Thoracic aorta (tissue), 2 donors: ENCODE measurements around the gene PPM1H. TPM values are rescaled to one million over a fixed set of nuclear protein-coding genes. Genes with fewer than 3 reads are reported as not detected.

Experiments used
- ATAC-seq: fragments of 150-250 bp; one replicate; pipeline ENCODE4 v1.8.0; 2017; ENCODE audit warnings: low read depth; ENCODE audit not compliant: insufficient number of reproducible peaks, low FRiP score
- DNase-seq: peaks from one replicate; pipeline ENCODE4 v3.0.0-alpha.2; 2020; ENCODE audit warnings: low spot score
- H3K27ac ChIP-seq, 2 donors: fragments of 200-600 bp; sonication (generic); 1 replicate in 1 of 2; 2 replicates in 1 of 2; pipeline ENCODE4 v1.5.1; 2016; ENCODE audit warnings: mild to moderate bottlenecking in 2 of 2, moderate library complexity in 2 of 2
- H3K27me3 ChIP-seq: fragments of 200-600 bp; sonication (generic); replicated peaks from 2 replicates; pipeline ENCODE4 v1.6.0; 2016; ENCODE audit warnings: mild to moderate bottlenecking; ENCODE audit not compliant: insufficient read depth
- H3K36me3 ChIP-seq: fragments of 200-600 bp; sonication (generic); one replicate; pipeline ENCODE4 v1.5.1; 2016
- H3K4me1 ChIP-seq, 2 donors: fragments of 200-600 bp; sonication (generic); 1 replicate in 1 of 2; 2 replicates in 1 of 2; pipeline versions ENCODE4 v1.5.1 to v1.6.0; 2016; ENCODE audit warnings: low read depth in 2 of 2, mild to moderate bottlenecking in 1 of 2; ENCODE audit not compliant: control insufficient read depth in 1 of 2
- H3K4me3 ChIP-seq: fragments of 200-600 bp; sonication (generic); 2 replicates; pipeline ENCODE4 v1.5.1; 2016; ENCODE audit warnings: mild to moderate bottlenecking
- H3K9me3 ChIP-seq: fragments of 200-600 bp; sonication (generic); 2 replicates; pipeline ENCODE4 v1.5.1; 2016
- total RNA-seq, 2 donors: library from RNA; depleted of rRNA; stranded (reverse); fragments of >200 nt; gene quantifications; one replicate each; pipeline versions ENCODE4 v1.1.0 to v1.2.3, GENCODE V29; 2016
- TF ChIP-seq, protein P1 (sequence below): fragments of 200-600 bp; sonication (generic); IDR thresholded peaks from one replicate; pipeline ENCODE4 v1.5.1; 2019; ENCODE audit warnings: antibody characterized with exemption

PPM1H gene
- total RNA-seq, 2 donors from 2014 or later = 9.1 to 10.3 TPM

DNA sequence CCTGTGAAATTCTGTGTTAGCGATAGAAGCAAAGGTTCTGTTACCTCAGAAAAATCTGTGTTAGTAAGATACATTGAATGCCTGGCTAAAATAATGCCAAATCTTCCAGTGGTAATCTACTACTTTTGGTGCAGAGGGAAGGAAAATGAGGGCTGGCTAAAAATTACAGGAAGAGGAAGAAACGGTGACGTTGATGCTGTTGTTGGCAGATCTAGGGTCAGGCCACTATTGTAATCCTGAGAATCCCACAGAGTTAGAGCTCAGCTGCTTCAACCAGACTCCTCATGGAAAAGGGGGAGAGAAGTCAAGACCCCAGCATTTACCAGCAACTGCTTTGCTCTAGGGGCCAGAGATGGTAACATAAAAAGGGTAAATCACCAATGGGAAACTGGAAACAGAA lies 145.1 kb downstream of the PPM1H start:
- H3K27ac ChIP-seq = no peak overlapping the region

DNA sequence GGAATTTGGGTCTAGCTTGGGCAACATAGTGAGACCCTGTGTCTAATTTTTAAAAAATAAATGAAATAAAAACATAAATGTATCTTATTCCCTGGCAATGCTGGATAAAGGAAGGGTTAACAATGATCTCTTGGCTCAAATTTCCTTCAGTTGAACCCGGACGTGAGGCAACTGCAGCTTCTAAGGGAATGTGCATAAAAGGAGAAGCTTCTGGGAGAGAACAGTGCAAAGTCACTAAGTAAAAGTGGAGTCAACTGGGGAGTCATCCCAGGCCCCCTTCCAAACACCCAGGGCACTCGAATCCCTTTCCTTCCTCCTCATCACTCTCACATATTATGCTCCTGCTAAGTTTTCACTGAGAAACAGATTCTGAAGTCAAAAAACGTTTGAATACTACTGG lies 147.3 kb downstream of the PPM1H start:
- Histone ChIP-seq H3K4me3 (no peak overlapping the region), H3K36me3 (no peaks in the 10 kb centered on the region), H3K27ac (no peak overlapping the region), H3K9me3 (no peaks in the 10 kb centered on the region), H3K27me3 (no peaks in the 10 kb centered on the region), H3K4me1 (peaks cover 5 to 17% of the 10 kb centered on the region in 2 donors)
- no peak for DNase-seq
- ATAC-seq = no peak
- TF ChIP-seq, protein P1, sequence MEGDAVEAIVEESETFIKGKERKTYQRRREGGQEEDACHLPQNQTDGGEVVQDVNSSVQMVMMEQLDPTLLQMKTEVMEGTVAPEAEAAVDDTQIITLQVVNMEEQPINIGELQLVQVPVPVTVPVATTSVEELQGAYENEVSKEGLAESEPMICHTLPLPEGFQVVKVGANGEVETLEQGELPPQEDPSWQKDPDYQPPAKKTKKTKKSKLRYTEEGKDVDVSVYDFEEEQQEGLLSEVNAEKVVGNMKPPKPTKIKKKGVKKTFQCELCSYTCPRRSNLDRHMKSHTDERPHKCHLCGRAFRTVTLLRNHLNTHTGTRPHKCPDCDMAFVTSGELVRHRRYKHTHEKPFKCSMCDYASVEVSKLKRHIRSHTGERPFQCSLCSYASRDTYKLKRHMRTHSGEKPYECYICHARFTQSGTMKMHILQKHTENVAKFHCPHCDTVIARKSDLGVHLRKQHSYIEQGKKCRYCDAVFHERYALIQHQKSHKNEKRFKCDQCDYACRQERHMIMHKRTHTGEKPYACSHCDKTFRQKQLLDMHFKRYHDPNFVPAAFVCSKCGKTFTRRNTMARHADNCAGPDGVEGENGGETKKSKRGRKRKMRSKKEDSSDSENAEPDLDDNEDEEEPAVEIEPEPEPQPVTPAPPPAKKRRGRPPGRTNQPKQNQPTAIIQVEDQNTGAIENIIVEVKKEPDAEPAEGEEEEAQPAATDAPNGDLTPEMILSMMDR = no peak

More for the DNA sequence above, 145.1 kb downstream of the PPM1H start:
- Histone ChIP-seq H3K4me1 (peaks cover 11 to 28% of the 10 kb centered on the region in 2 donors), H3K27me3 (no peaks in the 10 kb centered on the region), H3K9me3 (no peaks in the 10 kb centered on the region), H3K36me3 (no peaks in the 10 kb centered on the region), H3K4me3 (no peak overlapping the region)
- TF ChIP-seq, protein P1 = no peak
- no peak for DNase-seq
- no peak for ATAC-seq

DNA sequence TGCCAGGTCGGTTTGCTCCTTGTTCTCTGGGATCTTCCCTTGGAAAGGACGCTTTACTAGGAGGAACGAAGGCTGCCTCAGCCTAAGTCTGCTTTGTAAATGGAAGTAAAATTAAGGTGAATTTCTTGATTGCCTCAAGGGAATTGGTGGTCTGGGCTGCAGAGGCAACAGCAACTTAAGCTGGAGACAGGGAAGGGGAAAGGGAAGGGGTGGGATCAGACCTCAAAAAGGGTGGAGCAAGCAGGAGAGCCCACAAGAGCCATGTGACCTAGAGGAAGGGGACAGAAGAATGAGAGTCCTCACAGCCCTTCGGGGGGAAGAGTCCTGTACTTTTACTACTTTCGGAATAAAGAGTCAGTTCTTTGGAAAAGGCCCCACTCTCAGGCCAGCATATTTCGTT lies 147.9 kb downstream of the PPM1H start:
- Histone ChIP-seq H3K36me3 (no peaks in the 10 kb centered on the region), H3K27ac (no peak overlapping the region), H3K4me1 (peaks cover 2 to 11% of the 10 kb centered on the region in 2 donors), H3K4me3 (no peak overlapping the region), H3K27me3 (no peaks in the 10 kb centered on the region), H3K9me3 (no peaks in the 10 kb centered on the region)
- DNase-seq (no peak), ATAC-seq (no peak)
- TF ChIP-seq, protein P1 = no peak

DNA sequence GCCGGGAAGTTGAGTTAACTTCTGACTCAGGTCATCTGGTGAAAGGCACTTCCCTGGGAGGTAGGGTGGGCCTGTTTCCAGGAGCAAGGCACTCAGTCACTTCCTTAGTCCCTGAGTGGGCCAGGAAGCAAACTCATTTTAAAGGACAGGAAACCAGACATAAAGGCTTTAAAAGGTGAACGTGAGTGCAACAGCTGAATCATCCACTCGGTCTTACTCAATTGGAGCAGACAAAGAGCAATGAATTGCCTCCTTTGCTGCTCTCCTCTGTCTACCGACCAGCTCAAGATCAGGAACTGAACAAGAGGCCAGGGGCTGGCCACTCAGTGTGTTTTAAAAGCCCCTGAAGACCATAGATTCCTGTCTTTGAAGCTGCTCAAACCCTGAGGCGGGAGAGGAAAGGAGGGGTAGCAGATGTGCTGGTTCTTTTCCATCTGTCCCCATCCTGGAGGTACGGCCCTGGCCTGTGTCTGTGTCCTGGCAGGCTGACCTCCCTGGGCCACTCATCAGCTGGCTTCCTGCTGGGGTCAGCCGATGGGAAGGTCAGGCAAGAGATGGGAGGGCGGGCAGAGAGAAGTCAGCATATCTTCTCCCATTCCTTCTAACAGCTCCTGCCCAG lies 148.9 kb downstream of the PPM1H start:
- Histone ChIP-seq H3K9me3 (no peaks in the 10 kb centered on the region), H3K36me3 (no peaks in the 10 kb centered on the region), H3K4me1 (peaks cover 2 to 10% of the 10 kb centered on the region in 2 donors), H3K27ac (peak overlapping the region in 1 of 2 donors; percentile 11), H3K4me3 (no peak overlapping the region), H3K27me3 (no peaks in the 10 kb centered on the region)
- ATAC-seq (no peak), DNase-seq (no peak)
- TF ChIP-seq, protein P1 = no peak

DNA sequence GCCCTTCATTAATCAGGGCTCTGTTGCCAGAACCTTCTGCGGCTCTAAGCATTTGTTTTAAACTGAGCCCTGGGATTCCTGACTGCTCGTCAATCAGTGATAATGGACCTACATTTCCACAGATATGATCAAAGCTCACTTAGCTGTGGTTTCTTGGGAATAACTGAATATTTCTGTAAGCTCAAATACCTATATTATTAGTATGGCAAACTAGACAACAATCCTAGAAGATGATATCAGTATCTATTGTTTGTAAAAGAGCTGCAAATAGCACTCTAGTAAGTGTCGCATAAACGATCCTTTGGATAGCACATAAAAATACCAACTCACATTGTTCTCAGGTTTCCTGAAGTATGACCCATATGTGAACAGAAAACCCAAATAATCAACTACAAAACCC lies 150.4 kb downstream of the PPM1H start:
- no peaks in the 10 kb centered on the region for H3K27me3 ChIP-seq
- H3K9me3 ChIP-seq = no peaks in the 10 kb centered on the region
- no peak overlapping the region for H3K4me3 ChIP-seq
- H3K4me1 ChIP-seq = peaks cover 2 to 10% of the 10 kb centered on the region in 2 donors
- no peak overlapping the region for H3K27ac ChIP-seq
- TF ChIP-seq, protein P1 = no peak
- H3K36me3 ChIP-seq = no peaks in the 10 kb centered on the region
- ATAC-seq (no peak), DNase-seq (no peak)
